ENCODE data around the gene BMP8B.

BMP8B gene

DNA sequence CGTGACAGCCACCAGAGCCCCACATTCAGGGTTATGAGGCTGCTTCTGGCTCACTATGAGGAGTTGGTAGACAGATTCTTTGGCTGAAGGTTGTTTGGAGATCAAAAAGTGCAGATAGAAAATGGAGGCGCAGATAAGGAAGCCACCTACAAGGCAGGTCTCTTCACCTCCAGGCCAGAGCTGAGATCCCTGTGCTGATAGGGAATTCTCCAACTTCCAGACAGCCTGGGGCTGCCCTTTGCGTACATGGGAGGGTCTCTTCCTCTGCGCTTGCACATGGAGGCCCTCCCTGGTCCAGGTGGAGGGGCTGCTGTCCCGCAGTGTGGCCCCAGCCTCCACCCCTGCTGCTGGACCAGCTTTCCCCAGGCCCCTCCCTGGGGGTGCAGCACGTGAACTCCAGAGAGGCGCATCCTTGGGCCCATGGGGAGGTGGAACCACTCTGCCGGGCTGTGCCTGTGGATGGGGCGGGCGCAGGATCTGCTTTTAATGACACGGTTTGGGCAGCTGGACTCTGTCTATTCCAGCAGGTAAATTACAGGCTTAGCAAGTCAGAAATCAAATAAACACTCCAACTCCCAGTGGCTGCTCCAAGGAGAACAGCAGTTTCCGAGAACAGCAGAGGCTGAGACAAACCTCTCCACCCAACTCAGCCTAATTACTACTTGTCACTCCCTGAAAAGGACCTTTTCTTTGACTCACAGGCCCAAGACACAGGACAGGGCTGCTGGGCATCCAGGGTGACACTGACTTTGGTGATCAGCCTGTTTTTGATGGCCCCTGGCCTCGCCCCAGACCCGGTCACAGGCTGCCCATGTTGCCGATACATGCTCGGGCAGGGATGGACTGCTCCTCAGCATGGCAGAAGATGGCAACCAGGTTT is 29.9 kb downstream of the BMP8B start:
- no peak for DNase-seq (ENCODE audit: low spot score)

DNA sequence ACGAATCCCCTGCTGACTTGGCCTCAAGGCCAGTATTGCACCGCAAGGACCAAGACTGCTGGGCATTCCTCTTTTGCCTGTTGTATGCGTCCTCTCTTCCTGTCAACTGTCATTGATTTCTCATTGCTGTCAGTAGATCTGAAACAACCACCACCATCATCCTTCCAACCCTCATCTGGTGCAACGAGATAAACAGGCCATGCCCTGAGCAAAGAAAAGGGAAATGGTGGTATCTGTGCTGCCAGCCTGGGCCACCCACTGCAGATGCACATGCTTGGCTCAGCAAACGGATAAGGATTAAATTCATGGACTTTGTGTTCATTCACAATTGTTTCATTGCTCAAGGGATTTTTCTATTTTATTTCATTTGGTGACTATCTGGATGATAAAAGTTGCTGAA is 31.2 kb downstream of the BMP8B start:
- no peak for DNase-seq (ENCODE audit: low spot score)

DNA sequence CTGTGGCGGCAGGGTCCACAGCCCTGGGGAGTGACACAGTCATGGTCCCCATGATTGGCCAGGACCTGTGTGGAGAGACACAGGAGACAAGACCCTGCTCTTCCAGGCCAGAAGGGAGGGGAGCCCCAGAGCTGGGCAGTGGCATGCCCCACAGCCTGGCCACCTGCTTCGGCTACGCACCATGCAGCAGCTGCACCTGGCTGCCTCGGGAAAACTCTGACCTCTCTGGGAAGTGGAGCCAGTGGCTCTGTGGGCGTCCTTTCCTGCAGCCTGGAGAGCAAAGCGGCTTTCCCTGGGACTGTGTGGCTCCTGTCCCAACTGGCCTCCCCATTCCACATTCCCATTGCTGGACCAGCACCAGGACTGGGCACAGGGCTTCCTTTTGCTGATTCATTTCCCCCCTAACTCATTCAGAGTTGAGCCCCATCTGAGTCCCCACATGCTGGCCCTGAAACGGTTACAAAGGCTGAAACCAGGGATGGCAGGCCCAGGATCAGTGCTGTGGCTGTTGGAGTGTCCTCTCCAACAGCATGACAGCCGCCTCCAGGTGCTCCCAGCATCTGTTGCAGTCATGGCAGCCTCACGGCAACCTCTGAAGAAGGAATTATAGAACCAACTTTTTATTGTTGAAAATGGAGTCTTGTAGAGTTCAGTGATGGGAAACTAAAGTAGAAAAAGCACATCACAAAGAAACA is 32.6 kb downstream of the BMP8B start:
- DNase-seq (ENCODE audit: low spot score) = no peak

DNA sequence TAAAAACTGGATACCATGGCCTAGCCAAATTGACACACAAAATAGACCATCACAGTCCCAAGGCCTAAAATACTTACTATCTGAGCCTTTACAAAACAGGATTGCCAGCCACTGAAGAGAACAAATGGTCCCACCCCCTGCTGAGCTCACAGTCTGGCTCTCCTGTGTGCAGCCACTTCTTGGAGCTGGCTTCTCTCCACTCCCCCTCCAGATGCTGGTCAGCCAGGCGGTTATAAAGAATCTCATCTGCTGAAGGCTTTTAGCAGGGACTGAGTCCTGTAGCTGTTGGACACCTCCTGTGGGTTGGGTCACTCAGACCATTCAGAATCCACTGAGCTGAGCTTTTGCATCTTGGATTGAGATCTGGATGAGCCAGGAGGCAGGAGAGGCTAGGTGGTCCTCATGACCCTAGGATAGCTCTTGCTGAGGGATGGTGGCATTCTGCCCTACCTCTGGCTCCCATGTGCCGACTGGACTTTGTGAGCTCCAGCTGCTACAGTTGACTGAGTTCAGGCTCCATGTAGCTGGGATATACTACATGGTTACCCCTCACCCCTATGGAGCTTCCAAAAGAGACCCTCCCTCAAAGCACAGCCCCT is 33.7 kb downstream of the BMP8B start:
- no peak for DNase-seq (ENCODE audit: low spot score)

DNA sequence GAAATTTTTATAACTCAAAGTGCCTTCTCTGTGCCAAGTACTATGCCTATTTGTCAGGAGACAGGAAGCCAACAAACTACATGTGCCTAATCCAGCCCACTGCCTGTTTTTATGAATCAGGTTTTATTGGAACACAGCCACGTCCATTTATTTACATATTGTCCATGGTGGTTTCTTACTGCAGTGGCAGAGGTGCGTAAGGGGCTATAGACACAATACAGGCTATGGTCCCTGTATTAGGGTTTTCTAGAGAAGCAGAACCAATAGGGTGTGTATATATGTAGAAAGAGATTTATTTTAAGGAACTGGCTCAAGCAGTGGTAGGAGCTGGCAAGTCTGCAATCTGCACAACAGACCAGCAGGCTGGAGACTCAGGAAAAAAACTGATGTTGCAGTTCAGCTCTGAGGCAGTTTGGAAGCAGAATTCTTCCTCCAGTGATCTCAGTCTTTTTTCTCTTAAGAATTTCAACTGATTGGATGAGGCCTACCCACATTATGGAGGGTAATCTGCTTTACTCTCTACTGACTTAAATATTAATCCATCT is 34.6 kb downstream of the BMP8B start:
- DNase-seq (ENCODE audit: low spot score) = no peak

DNA sequence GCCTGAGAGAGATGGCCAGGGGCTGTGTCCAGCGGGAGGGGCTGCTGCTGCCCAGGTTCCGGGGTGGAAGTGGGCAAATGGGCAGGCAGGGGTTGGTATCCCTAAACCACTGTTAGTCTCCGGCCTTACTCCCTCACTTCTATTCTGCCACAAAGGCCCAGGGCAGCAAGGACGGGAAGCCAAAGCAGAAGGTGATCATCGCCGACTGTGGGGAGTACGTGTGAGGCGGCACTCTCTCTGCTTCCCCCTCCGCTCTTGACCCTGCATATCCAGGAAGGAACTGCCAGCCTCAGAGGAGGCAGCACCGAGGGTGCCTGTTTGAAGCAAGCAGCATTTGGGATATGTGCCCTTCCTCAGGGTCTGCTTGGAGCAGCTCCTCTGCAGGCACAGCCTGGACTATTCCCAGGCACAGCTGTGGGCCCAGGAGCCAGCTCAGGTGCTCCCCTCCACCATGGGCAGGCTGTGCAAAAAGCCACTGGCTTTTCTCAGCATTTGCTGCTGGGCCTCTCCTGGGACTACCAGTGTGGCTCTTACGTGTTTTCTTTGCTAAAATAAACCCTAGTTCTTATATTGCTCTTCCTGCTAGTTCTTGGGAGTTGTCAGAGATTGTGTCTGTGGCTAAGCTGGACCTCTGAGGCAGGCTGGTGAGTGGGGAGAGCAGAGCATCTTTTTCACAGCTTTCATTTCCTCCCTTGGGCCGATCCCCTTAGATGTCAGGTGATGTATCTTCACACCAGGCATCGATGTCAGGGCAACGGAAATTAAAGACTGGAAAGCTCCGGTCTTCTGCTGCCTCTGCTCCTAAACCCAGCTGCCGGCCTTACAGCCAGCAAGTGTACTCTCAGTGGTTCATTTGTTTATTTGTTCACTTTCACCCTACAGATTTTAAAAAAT is 35.3 kb downstream of the BMP8B start:
- no peak for DNase-seq (ENCODE audit: low spot score)

DNA sequence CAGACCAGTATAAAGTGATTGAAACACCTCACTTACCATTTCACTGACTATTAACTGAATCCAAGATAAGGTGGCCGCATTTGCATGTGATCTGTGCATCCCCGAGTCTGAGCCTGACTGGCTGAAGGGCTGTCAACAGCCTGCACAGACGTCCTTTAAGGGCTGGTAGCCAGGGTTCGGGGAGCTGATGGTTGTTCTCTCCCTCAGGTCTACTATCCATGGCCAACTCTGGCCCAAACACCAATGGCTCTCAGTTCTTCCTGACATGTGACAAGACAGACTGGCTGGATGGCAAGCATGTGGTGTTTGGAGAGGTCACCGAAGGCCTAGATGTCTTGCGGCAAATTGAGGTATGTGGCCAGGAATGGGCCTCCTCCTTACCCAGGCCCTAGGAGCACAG is 36.0 kb downstream of the BMP8B start:
- DNase-seq (ENCODE audit: low spot score) = no peak

DNA sequence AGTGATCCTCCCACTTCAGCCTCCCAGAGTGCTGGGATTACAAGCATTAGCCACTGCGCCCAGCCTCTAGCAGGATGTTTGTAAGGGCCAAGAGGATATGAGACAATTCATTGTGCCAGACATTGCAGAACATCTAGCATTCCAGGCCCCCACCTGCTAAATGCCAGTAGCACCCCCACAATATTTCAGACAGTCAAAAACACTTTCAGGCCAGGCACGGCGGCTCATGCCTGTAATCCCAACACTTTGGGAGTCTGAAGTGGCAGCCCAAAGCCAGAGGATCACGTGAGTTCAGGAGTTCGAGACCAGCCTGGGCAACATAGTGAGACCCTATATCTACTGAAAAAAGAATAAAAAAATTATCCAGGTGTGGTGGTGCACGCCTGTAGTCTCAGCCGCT is 37.1 kb downstream of the BMP8B start:
- no peak for DNase-seq (ENCODE audit: low spot score)

DNA sequence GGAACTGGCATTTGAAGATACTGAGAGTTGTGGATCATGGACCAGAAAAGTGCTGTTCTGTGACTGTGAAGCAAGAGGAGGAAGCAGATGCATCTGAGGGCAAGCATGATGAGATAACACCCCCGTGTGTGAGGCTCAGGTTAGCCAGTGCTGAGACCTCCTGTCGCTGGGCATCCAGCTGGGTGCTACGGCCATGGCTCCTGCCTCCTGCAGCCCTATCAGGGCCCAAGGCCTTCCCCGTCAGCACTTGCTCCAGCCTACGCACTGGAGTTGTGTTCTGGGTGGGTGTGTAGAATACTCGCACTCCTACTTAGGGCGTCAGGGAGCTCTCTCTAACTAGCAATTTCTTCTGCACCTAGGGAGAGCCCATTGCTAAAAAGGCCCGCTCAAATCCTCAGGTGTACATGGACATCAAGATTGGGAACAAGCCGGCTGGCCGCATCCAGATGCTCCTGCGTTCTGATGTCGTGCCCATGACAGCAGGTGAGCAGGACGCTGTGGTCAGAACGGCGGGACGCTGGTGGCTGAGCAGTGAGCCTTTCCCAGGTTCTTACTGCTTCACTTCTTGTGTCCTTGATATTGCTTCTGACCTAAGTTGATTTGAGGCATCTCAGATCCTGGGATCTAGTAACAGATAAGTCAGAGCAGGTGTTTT is 43.5 kb downstream of the BMP8B start:
- no peak for DNase-seq (ENCODE audit: low spot score)

DNA sequence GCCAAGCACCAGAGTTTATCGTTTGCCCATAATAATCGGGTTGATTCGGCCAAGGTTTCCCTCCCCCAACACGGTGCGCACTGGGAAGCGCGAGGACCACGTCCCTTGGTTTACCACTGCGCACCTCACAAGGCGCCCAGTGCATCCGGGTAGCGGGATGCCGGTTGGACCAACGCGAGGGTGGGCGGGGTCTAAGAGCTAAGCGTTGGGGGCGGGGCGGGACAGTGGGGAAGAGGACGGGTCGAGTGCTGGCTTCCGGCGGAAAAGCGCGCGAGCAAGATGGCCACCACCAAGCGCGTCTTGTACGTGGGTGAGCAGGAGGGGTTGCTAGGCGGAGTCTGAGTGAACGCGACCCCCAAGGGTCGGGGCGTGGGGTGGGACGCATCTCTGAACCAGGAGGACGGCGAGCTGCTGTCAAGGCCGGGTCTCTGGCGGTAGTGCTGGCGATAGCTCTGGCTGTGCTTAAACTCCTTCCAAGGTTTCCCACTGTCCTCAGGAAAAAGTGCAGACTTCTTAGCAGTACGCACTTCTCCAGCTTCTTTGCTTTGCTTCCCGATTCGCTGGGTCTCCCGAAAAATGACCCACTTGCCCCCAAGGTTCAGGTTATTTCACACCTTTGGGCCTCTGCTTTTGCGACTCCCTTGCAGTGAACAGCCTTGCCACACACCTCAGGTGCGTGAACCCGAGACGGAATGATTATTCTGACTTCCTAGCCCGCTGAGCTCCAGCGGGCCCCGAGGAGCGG is 49.9 kb downstream of the BMP8B start, which contains the start of gene PPIE:
Gene PPIE (plus strand): TSS at position 261 of the 745 bp plus-strand sequence. CDS start 19 bp downstream, at position 280.
- DNase-seq (ENCODE audit: low spot score) = peak; percentile 89

DNA sequence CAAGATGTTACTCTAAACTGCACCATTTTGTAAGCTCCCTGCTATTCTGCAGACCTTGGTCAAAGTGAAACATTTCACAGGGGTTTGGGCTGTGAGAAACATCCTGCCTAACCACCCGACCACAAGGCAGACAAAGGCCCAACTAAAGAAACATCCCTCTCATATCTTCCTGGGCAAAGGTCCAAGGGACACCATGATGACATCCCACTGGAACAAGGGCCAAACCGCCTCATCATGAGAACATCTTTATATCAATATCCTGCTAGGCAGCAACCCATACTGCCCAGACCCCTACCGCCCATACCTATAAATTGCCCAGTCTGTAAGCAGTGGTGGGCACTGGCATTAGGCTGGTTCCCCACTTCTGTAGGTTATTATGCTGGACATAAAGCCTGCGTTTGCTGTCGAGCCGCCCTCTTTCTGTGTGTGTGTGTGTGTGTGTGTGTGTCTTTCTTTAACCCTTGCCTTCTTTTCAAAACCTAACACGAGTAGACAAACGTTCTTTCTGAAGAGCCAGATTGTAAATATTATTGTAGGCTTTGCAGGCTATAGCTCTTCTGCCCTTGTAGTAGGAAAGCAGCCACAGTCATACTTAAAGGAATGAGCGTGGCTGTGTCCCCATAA is 51.0 kb downstream of the BMP8B start:
- no peak for DNase-seq (ENCODE audit: low spot score)

DNA sequence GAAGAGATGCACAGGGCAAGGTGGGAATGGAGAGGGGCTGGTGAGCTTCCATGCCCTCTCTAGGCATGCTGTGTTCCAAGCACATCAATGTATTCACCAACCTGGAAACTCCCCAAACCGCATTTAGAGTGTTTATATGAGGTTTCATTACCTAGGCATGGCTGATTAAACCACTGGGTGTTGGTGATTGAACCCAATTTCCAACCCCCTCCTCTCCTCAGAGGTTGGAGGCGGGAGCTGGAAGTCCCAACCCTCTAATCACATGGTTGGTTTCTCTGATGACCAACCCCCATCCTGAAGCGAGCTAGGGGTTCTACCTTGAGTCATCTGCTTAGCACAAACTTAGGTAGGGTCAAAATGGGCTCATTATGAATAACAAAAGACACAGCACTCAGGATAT is 52.9 kb downstream of the BMP8B start:
- DNase-seq (ENCODE audit: low spot score) = no peak

DNA sequence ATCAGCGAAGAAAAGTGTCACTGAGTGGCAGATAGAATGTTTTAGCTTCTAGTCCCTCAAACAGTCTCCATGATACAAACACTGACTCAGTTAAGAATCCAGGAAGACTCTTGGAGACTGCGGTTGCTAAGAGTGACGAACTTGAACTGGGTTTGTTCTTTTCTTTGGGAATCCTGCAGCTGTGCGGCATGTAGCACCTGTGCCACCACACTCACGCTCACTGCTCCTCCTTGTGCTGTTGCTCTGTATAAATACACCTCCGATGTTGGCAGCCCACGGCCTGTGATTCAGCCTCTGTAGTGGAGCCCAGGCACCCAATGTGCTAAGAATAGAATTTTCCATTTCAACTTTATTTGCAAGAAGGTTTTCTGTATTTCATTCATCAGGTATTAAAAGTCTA is 55.5 kb downstream of the BMP8B start:
- no peak for DNase-seq (ENCODE audit: low spot score)

DNA sequence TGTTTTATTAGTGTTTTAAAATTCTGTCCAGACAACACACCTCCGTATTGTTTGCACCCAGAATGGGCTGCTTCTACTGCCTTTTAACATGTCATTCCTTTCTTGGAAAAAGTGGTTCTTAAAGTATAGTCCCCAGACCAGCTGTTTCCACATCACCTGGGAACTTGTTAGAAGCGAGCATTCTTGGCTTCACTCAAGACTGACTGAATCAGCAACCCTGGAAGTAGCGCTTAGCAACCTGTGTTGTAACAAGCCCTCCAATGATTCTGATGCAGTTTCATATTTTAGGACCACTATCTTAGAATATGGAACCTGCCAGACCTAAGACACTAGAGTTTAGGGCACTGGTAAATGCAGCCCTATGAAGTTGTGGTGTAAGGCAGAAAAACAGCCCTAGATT is 55.9 kb downstream of the BMP8B start:
- DNase-seq (ENCODE audit: low spot score) = no peak

DNA sequence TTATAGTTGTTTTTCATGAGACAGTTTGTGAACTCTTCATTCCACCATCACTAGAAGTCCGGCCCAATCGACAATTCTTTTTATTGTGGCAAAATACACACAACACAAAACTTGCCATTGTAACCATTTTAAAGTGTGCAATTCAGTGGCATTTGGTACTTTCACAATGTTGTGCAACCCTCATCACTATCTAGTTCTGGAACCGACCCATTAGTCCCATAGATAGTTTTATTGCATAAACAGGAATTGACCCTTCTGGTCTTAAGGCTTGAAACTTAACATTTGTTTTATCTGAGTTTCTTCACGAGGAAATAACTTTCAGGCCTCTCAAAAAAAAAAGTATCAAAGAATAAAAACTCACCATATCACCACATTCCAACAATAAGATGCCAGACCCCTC is 58.8 kb downstream of the BMP8B start:
- DNase-seq (ENCODE audit: low spot score) = no peak

DNA sequence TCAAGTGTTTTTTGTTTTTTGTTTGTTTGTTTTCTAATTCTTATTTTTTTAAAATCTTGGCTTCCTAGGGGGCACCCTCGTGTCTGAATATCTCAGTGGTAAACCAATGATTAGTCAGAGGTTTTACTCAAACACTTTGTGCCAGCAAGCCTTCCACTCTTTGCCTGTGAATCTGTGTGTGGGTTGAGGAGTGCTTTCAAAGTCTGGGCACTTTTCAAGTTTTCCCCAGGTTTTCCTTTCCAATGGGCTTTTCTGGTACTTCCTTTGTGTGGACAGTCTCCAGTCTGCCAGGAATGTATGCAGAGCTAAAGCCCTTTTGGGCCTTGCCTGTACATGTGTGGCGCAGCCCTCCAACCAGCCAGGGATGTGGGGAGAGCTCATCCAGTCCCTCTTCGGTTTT is 59.6 kb downstream of the BMP8B start:
- DNase-seq (ENCODE audit: low spot score) = no peak

DNA sequence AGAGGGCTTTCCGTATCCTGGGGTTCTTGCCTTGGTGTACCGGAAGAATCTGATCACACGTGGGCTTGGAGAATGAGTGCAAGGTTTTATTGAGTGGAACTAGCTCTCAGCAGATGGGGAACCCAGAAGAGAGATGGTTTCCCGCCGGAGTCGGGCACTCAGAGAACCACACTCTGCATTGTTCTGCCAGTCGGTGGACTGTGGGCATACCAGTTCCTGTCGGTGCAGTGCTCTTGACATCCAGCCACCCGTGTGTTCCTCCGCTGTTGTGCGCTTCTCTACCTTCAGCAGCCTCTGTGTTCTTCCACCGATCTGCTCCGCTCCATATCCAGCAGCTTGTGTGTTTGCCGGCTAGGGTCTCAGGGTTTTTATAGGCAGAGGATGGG is 60.7 kb downstream of the BMP8B start:
- DNase-seq (ENCODE audit: low spot score) = no peak

DNA sequence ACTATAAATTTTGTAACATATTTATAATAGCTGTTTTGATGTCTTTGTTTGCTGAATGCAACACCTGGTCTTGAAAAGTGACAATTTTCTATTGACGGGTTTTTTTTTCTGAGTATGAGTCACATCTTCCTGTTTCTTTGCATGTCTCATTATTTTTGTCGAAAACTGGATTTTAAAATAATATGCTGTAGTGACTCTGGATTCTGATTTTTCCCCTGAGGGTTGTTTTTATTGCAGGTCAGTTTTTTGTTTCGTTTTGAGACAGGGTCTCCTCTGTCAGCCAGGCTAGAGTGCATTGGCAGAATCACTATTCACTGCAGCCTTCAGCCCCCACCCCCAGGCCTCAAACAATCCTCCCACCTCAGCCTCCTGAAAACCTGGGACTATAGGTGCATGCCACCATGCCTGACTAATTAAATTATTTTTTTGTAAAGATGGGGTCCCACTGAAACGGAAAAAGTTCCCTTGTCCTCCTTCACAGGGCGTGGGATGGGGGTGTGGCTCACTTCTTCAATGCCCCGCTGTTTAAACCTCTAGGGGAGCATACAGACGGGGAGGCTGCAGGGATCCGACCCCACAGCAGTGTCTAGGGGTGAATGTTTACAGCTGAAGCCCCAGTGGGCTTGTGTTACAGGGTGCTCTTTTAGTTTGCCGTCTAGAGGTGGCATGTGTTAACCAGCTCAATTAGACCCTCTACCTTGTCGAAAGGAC is 61.3 kb downstream of the BMP8B start:
- no peak for DNase-seq (ENCODE audit: low spot score)

DNA sequence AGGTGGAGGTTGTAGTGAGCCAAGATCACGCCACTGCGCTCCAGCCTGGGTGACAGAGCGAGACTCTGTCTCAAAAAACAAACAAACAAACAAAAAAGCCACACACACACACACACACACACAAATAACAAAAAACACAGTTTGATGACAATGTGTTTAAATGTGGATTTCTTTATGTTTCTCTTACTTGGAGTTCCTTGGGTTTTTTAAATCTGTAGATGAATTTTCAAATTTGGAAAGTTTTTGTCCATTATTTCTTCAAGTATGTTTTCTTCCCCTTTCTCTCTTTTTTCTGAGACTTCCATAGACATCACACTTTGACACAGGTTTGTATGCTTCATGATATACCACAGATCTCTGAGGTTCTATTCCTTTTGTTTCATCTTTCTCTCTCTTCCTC is 62.1 kb downstream of the BMP8B start:
- DNase-seq (ENCODE audit: low spot score) = no peak

All from RKO (cell line).